DMS153 (cell line): ENCODE results near the gene POLRMT.
"Not testable (repeated sequence)": the region's sequence is repeated elsewhere in the genome, so short reads cannot be mapped to it uniquely, and the experiment has no call there.

Source experiments
- DNase-seq: peaks from one replicate; lab custom pipeline; 2025; lab: John Stamatoyannopoulos, UW

Gene POLRMT

DNA sequence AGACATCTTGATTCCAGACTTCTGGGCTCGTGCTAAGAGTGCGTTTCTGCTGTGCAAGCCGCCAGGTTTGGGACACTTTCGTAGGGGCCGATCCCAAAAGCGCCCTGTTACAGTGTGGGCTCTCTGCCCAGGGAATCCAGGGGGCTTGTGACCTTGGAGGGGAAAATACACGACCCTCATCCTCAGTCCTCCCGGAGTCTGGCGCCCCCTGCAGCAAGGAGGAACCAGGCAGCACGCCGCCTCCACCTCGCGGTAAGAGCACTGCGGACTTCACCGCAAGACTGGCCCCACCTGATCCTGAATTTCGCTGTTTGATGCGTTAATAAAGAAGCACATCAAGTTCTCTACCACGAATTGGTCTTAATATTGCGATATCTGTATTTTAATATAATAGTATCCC lies 5.2 kb downstream of the POLRMT start:
- no peak for DNase-seq

DNA sequence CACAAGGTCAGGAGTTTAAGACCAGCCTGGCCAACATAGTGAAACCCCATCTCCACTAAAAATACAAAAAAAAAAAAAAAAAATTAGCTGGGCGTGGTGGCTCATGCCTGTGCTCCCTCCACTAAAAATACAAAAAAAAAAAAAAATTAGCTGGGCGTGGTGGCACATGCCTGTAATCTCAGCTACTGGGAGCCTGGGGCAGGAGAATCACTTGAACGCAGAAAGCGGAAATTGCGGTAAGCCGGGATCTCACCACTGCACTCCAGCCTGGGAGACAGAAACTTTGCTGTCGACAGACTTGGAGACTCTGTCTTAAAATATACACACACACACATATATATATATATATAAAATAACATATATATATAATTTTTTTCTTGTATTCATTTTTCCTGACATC lies 6.8 kb downstream of the POLRMT start:
- not testable (repeated sequence) for DNase-seq

DNA sequence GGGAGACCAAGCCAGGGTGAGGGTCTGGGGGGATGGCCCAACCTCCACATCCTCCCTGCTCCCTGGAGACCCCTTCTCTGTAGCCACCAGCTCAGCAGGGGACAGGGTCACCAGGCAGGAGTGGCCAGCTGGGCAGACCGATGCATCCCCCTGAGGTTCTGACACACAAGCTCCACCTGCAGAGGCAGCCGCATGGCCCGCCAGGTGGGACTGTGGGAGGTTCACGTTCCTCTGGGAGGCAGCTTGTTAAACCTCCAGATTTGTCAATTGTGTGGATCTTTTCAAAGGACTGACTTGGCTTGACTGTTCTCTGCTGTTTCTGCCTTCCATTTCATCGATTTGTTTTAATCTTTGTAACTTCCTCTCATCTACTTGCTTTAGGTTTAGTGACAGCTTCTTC lies 8.1 kb downstream of the POLRMT start:
- DNase-seq, result no peak

DNA sequence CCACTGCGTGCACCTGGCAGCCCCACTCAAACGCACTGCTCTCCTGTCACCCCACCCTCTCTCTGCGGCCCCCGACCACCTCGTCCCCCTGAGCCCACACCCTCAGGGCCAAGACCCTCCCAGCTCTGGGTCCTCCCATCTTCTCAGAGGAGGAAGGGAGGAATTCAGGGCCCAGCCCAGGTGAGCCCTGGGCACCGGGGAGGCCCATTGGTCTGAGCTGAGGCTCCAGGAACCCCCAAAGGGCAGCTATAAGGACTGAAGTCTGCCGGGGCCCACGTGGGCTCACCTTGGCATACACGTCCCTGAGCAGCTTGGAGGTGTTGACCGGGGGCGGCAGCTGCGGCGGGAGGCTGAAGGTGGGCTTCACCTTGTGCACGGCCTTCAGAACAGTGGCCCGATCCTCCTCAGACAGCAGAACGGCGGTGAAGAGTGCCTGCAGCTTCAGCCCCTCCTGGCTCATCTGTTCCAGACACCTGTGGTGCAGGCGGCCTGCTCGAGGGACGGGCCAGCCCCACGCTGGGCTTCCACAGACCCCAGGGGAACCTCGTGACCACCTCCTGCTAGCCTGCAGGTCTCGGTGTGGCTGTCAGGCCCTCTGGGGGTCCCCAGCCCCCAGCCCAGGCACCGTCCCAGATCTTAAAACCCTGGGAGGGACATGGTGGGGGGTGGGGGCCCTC lies 8.8 kb downstream of the POLRMT start:
- no peak for DNase-seq

DNA sequence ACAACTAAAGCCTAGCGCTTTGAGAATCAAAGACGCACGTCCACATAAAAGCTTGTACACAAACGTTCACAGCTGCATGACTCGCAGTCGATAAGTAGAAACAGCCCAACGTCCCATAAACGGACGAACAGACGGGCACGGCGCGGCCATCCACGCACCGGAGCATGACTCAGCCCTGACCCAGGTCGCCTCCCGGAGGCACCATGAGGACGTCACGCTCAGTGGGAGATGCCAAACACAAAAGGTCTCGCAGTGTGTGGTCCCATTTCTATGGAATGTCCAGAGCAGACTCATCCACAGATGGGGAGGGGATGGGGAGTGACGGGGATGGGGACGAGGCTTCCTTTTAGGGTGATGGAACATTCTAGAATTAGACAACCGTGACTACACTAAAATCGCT lies 9.4 kb downstream of the POLRMT start:
- DNase-seq, result no peak

DNA sequence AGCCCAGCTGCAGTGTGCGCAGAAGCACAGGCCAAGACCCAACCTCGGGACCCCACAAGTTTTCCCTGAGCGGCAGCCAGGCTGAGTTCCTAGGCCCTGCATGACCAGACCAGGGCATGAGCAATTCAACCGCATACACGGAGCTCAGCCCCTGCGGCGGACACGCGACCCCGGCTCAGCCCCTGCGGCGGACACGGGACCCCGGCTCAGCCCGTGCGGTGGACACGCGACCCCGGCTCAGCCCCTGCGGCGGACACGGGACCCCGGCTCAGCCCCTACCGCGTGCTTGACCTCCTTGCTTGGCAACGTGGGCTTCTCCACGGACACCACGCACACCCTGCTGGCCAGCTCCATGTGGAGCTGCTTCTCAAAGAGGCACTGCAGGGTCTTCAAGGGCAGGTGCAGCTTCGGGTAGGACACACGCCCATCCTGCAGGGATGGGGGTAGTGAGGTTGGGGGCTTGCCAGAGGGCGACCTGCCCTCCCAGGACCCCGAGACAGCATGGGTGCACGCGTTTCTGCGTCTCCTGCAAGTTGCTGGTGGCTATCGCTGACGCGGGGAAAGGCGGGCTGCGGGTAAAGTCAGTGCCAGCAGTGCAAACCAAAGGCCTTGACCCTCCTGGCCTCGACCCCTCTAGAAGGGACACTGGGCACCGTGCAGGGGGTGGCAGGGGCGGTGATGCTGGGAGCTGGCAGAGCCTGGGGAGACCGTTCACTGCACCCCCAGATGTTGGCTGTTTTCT lies 10.0 kb downstream of the POLRMT start:
- no peak for DNase-seq

DNA sequence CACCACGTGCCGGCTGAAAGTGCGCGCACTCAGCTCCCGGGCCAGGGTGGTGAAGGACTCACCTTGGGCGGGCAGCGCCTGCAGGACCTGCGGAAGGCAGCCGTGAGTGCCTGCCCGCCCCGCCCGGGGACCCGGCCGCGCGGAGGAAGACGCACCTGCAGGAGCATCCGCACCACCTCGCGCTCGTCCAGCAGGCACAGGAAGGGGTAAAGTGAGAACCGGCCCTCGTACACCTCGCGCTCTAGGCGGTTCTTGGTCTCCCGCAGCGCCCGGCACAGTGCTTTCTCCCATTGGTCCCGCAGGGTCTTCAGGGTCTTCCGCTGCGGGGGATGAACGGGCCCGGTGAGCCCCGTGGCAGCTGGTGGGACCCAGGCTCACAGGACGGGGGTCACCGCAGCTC lies 10.7 kb downstream of the POLRMT start:
- DNase-seq, result no peak

DNA sequence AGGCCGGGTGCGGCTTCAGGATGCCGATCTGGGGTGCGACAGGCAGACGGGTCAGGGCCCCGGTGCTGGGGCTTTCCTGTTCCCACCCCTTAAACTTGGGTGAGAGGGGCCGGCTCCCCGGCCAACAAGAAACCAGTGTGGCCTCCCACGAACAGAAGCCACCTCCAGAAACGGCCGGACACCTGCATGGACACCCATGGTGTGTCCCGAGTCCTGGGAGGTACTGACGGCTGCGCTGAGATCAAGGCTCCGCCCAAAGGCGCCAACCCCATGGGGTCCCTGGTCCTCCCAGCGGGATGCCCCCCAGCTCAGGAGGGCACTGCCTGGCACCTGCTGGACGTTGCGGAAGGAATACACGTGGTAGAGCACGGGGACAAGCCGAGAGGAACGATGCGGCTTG lies 11.5 kb downstream of the POLRMT start:
- no peak for DNase-seq

DNA sequence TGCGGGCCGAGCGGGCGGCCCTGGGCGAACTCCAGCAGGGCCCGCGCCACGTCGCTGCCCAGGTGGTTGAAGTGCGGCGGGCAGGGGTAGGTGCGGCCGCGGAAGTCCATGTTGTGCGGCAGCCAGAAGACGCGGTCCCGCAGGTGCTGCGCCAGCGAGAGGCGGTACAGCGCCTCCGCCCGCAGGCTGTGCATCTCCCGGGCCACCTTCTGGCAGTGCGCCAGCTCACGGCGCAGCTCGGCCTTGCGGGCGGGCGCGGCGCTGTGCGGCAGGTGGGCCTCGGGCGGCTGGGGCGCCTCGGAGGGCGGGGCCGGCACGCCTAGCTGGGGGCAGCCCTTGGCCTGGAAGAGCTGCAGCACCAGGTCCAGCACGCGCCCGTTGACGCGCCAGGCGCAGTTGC lies 12.1 kb downstream of the POLRMT start:
- not testable (repeated sequence) for DNase-seq

DNA sequence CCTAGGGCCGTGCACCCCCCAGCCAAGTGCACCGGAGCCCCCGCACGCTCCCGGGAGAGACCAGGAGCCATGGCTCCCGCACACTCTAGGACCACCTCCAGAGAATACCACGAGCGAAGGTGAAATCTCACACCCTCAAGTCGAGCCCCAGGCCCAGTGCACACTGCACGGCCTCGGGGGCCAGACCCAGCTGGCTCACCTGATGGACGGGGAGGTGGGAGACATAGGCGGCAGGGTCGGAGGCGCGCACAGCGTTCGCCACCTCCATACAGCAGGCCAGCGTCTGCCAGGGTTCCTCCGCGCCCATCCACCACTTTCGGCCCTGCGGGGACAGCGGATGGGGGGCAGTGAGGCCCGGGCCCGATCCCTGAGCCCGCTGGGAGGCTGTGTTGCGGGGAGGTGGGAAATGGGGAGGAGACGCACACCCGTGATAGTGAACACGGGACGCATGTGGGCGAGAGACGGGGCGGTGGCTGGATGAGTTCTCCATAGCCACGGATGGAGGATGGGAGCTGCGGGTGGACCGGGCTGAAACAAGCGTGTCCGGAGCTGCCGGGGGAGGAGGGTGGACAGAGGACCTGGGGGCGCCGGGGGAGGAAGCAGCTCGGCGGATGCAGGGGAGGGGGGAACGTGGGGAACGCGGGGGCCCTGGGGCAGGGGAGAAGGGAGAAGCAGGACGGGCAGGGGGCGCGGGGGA lies 13.0 kb downstream of the POLRMT start:
- DNase-seq, result no peak

DNA sequence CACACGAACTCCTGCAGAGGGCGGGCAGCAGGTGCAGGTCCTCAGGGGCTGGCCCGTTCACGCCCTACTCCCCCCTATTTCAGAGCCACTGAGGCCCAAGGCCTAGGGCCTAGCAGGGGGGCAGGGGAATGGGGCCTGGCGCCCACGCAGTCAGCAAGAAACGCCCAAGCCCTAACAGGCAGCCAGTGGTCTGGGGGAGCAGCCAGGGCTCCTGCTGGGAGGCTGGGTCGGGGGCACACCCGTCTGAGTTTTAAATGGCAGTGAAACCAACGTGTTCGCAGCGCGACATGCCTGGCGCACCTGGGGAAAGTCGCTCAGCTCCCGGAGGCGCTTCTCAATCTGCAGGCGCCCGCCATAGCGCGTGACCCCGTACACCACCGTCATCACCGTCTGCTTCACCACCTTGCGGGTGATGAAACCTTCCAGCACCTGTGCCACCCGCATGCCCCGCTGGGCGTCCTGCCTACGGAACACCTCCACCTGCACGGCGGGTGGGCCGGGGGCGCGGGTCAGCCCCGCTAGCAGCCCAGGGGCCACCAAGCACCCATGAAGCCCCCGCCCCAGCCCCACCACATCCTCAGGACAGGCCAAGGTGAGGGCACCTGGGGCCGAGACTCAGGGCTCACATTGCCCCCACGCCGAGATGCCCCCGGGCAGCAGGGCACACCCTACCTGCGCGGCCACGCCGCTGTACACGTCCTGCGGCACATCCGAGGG lies 13.9 kb downstream of the POLRMT start:
- no peak for DNase-seq

DNA sequence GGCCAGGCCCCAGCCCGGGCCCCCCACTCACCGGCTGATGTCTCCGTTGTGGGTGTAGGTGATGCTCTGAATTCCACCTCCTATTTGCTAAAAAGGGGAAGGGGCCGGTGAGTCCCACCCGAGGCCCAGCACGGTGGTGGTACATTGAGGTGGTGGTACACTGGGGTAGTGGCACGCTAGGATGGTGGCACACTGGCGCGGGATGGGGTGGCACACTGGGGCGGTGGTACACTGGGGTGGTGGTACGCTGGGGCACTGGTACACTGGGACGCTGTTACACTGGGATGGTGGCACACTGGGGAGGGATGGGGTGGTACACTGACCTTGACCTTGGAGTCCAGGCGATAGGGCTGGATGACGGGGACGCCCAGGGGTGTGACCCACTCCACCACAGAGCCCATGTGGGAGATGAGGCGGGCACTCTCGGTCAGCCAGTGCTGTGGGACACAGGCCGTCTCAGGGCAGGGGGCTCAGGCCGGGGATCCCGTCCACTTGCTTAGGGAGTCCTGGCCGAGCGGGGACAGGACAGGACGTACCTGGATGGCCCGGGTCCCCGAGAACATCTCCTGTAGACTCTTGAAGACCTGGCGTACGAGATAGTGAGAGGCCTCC lies 14.6 kb downstream of the POLRMT start:
- no peak for DNase-seq

DNA sequence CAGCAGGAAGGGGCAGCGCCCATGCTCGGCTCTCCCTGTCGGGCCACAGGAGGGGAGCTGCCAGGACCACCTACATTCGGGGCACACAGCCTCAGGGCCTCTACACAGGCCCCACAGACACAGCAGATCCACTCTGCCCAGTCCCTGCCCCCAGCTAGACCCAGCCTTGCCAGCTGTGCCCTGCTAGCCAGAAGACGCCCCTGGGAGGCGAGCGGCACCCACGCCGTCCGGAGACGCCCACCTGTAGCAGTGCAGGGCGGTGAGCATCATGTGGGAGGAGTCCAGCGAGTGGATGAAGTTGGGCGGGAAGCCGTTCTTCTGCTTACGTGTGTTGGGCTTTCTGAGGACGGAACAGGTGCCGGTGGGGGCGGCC lies 15.1 kb downstream of the POLRMT start:
- no peak for DNase-seq

DNA sequence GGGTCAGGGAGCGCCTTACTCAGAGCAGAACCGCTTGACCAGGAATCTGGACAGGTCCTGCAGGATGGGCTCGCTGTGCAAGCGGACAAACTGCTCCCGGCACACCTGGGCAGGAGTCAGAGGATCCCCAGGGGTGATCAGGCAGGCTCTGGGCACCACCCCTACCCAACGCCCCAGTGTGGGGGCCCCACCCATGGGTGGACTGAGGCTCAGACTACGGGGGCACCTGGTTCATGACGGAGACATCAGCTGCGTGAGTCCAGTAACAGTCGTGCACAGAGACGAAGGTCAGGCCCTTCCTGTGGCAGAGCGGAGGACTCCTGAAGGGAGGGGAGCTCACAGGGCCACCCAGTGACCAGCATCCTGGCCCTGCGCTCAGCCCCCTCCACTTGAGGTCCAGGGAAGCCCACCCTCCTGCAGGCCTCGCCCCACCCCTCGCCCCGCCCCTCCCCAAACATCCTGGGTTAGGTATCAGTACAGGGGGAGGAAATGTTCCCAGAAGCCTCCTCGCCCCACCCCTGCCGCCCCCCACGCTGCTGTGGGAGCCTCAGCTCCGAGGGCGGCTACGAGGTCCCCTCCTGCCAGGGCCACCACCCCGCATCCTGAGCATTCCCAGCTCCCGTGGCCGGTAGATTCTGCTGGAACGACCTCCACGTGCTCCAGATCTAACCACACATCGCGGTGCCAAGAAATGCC lies 15.6 kb downstream of the POLRMT start:
- no peak for DNase-seq

DNA sequence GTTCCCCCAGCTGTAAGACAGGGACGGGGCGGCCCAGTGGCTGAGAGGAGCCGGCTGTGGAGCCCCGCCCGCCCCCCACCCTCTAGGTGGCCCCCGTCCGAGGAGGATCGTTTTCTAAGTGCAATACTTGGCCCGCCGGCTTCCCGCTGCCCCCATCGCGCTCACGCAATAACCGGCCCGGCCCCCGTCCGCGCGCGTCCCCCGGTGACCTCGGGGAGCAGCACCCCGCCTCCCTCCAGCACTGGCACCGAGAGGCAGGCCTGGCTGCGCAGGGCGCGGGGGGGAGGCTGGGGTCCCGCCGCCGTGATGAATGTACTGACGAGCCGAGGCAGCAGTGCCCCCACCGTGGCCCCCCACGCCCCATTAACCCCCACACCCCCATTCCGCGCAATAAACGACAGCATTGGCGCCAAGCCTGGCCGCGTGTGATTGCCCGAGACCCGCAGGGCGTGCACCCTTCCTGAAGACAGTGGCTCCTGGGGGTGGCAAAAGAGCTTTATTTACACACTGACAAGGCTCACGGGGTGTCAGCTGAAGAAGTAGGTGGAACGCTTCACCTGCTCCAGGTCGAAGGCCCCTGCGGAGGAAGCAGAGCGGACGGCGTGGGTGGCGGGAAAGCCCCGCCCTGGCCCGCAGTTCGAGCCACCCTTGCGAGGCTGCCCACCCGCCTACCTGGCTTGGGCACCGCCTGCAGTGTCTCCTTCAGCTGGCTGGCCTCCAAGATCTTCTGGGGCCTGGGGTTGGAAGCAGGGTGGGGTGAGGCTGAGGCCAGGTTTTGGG lies 16.4 kb downstream of the POLRMT start:
- DNase-seq, result no peak

DNA sequence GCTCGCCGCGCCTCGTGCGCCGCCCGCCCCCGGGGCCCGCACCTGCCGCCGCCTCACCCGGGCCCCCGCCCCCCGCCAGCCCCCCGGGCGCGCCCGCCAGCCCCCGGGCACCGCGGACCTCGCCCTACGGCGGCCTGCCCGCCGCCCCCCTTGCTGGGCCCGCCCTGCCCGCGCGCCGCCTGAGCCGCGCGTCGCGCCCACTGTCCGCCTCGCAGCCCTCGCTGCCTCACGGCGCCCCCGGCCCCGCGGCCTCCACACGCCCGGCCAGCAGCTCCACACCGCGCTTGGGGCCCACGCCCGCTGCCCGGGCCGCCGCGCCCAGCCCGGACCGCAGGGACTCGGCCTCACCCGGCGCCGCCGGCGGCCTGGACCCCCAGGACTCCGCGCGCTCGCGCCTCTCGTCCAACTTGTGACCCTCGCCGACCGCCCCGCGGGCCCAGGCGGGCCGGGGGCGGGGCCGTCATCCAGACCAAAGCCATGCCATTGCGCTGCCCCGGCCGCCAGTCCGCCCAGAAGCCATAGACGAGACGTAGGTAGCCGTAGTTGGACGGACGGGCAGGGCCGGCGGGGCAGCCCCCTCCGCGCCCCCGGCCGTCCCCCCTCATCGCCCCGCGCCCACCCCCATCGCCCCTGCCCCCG lies 17.2 kb downstream of the POLRMT start:
- DNase-seq, result no peak

DNA sequence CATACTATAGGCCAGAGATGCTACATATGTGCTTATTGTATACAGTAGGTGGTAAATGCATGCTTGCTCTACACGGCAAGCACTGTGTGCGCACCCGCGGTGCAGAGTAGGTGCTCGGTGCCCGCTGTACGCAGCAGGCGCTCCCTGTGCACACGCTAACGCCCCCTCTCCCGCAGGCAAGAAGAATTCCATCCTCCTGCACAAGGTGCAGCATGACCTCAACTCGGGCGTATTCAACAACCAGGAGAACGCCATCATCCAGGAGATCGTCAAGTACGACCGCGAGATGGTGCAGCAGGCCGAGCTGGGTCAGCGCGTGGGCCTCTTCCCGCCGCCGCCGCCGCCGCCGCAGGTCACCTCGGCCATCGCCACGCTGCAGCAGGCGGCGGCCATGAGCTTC lies 17.7 kb downstream of the POLRMT start:
- no peak for DNase-seq

DNA sequence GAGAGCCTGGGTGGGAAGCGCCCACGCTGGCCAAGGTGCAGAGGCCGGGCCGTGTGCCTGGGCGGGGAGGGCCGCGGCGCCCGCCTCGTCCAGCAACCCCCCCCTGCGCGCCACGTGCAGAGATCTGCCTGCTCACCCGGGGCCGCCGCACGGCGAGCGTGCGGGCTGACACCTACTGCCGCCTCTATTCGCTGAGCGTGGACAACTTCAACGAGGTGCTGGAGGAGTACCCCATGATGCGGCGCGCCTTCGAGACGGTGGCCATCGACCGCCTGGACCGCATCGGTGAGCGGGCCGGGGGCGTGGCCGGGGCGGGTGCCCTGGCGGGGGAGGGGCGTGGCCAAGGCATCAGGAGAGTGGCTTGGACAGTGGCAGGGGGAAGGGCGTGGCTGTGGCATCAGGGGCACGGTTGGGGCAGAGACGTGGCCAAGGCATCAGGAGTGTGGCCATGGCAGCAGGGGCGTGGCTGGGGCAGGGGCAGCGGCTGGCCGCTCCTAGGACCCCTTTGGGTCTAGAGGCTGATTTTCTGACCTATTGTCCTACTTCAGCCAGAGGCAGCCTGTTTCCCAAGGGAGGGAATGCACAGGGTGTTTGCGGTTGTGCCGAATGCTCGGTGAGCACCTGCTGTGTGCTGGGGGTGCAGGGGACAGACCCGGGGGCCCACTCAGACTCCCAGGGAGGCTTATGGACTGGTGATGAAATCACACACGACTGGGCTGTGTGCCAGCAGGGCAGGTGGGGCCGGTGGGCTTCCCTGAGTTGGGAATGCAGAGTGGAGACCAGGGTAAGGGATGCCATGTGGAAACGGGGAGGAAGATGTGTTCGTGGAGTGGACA lies 19.4 kb downstream of the POLRMT start:
- DNase-seq, result no peak

DNA sequence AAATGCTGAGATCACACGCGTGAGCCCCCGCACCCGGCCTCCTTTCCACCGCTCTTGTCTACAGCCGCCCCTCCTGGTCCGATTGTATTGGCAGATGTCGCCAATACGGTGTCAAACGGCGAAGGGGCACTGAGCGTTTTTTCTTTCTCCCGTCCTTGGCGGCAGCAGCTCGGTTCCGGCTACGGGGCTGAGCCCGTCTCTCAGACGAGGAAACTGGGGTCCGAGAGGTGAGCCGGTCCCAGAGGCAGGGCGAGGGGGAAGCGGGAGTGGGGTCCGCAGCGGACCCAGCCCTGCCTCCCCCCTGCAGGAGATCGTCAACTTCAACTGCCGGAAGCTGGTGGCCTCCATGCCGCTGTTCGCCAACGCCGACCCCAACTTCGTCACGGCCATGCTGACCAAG lies 20.4 kb downstream of the POLRMT start:
- no peak for DNase-seq
